Panc1 (cell line): ENCODE measurements around the gene MYCBP2. TPM values are rescaled to one million over a fixed set of nuclear protein-coding genes. Genes with fewer than 3 reads are reported as not detected.

Source experiments
- ATAC-seq: fragments of 200-7000 bp; cut with Tn5 transposase; 2 replicates; pipeline ENCODE4 v1.9.1; 2020; ENCODE audit warnings: mild to moderate bottlenecking, moderate library complexity
- BruUV-seq: library from RNA; stranded (reverse); fragments of 400-500 nt; replicated peaks from 2 replicates; lab custom pipeline; 2021; lab: Mats Ljungman, UMichigan
- CTCF ChIA-PET: fragments of 300-600 bp; sonication (Branson Sonifier 250); formaldehyde crosslinking; loops from one replicate; lab custom pipeline; 2022; ENCODE audit warnings: antibody characterized with exemption; lab: Charles Lee
- POLR2A ChIA-PET: fragments of 300-600 bp; sonication (Branson Sonifier 250); formaldehyde crosslinking; loops from one replicate; lab custom pipeline; 2022; ENCODE audit warnings: antibody characterized with exemption; lab: Charles Lee
- DNase-seq: peaks from one replicate; pipeline ENCODE4 v3.0.0-alpha.2; 2010; ENCODE audit warnings: low read depth, low spot score
- H3K27ac ChIP-seq: 2 replicates; pipeline ENCODE4 v1.5.1; 2011; ENCODE audit warnings: mild to moderate bottlenecking, low read length, inconsistent platforms
- H3K27me3 ChIP-seq: fragments of 200-500 bp; sonication (Bioruptor generic); 2 replicates; pipeline ENCODE4 v1.6.0; 2014; ENCODE audit warnings: low read length, inconsistent platforms; ENCODE audit not compliant: control insufficient read depth, insufficient read depth
- H3K36me3 ChIP-seq: fragments of 200-500 bp; sonication (Bioruptor generic); 2 replicates; pipeline ENCODE4 v1.5.1; 2014; ENCODE audit warnings: inconsistent platforms, mild to moderate bottlenecking, low read length, moderate library complexity; ENCODE audit not compliant: control insufficient read depth, insufficient read depth
- H3K4me1 ChIP-seq: 2 replicates; pipeline ENCODE4 v1.5.1; 2011; ENCODE audit warnings: inconsistent platforms, mild to moderate bottlenecking, low read length, moderate library complexity; ENCODE audit not compliant: control insufficient read depth, insufficient read depth
- H3K4me3 ChIP-seq, 2 experiments: 2 replicates each; pipeline ENCODE4 v1.5.1; 2011 to 2012; ENCODE audit warnings: low read depth in 2 of 2, low read length in 2 of 2, mild to moderate bottlenecking in 2 of 2, inconsistent platforms in 1 of 2, moderate library complexity in 1 of 2
- H3K9me3 ChIP-seq: fragments of 200-500 bp; sonication (Bioruptor generic); 2 replicates; pipeline ENCODE4 v1.5.1; 2014; ENCODE audit warnings: low read depth, mild to moderate bottlenecking, inconsistent platforms, low read length, moderate library complexity; ENCODE audit not compliant: control insufficient read depth, insufficient read depth
- POLR2AphosphoS5 ChIP-seq: IDR thresholded peaks from 2 replicates; pipeline ENCODE4 v1.6.1; 2012; ENCODE audit warnings: mild to moderate bottlenecking, low read depth, low read length, moderate library complexity
- SIN3A ChIP-seq: IDR thresholded peaks from 2 replicates; pipeline ENCODE4 v1.6.1; 2012; ENCODE audit warnings: low read depth, mild to moderate bottlenecking, low read length, moderate library complexity, borderline replicate concordance; ENCODE audit not compliant: insufficient read depth
- TCF7L2 ChIP-seq: IDR thresholded peaks from 2 replicates; pipeline ENCODE4 v1.6.1; 2011; ENCODE audit warnings: mild to moderate bottlenecking, low read depth, low read length, inconsistent platforms
- in situ Hi-C: cut with HindIII; loops from 2 replicates; pipeline ENCODE4 v1.10.0; 2016; ENCODE audit warnings: low sequenced_read_pairs, low pct_unique_long_range_greater_than_20kb
- intact Hi-C: fragments of 100-400 bp; cut with micrococcal nuclease; formaldehyde crosslinking; loops from one replicate; pipeline ENCODE4 v1.10.0; 2022; ENCODE audit not compliant: unreplicated experiment
- total RNA-seq: library from RNA; stranded (reverse); gene quantifications from one replicate; pipeline ENCODE4 v1.2.1, GENCODE V29; 2021; ENCODE audit not compliant: unreplicated experiment
- TF ChIP-seq, protein P1 (sequence below), 2 experiments: IDR thresholded peaks; 2 replicates each; pipeline ENCODE4 v1.6.1; 2011 to 2012; ENCODE audit warnings: low read depth in 2 of 2, control low read depth in 1 of 2, low read length in 1 of 2, mild to moderate bottlenecking in 1 of 2, moderate library complexity in 1 of 2; ENCODE audit not compliant: insufficient read depth in 1 of 2
- TF ChIP-seq, protein P2 (sequence below): fragments of 450-650 bp; IDR thresholded peaks from 2 replicates; pipeline ENCODE4 v1.5.1; 2017; ENCODE audit warnings: mild to moderate bottlenecking

MYCBP2 gene
- total RNA-seq, 1 experiment from 2014 or later, result 41.4 TPM

DNA sequence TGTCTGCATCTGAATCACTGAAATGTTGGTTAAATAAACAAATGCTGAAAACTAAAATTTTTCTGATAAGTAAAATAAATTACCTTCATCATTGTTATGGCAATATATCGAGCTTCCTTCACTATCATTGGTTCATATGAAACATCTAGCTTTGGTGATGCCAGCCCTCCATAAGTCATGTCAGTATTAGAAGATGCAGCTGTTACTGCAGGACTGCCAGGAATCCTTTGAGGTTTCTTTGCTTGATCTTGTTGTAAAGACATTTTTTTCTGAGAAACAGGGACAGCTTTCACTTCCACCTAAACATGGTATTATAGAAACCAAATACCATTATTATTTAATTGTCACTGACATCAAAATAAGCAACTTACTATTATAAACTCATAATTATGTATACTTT, 176.2 kb downstream of the MYCBP2 start:
- Histone ChIP-seq H3K4me1 (no peaks in the 10 kb centered on the region), H3K27ac (no peak overlapping the region), H3K4me3 (no peak overlapping the region), H3K27me3 (no peaks in the 10 kb centered on the region), H3K36me3 (no peaks in the 10 kb centered on the region), H3K9me3 (no peaks in the 10 kb centered on the region)
- no peak for ATAC-seq
- intact Hi-C loops, result no loop called here
- ChIA-PET POLR2A (no interaction called here), CTCF (no interaction called here)
- BruUV-seq, result no TSS peak
- in situ Hi-C loops, result no loop called here
- DNase-seq, result no peak
- TF ChIP-seq SIN3A (no peak), POLR2AphosphoS5 (no peak), TCF7L2 (no peak)
- TF ChIP-seq, protein P1, sequence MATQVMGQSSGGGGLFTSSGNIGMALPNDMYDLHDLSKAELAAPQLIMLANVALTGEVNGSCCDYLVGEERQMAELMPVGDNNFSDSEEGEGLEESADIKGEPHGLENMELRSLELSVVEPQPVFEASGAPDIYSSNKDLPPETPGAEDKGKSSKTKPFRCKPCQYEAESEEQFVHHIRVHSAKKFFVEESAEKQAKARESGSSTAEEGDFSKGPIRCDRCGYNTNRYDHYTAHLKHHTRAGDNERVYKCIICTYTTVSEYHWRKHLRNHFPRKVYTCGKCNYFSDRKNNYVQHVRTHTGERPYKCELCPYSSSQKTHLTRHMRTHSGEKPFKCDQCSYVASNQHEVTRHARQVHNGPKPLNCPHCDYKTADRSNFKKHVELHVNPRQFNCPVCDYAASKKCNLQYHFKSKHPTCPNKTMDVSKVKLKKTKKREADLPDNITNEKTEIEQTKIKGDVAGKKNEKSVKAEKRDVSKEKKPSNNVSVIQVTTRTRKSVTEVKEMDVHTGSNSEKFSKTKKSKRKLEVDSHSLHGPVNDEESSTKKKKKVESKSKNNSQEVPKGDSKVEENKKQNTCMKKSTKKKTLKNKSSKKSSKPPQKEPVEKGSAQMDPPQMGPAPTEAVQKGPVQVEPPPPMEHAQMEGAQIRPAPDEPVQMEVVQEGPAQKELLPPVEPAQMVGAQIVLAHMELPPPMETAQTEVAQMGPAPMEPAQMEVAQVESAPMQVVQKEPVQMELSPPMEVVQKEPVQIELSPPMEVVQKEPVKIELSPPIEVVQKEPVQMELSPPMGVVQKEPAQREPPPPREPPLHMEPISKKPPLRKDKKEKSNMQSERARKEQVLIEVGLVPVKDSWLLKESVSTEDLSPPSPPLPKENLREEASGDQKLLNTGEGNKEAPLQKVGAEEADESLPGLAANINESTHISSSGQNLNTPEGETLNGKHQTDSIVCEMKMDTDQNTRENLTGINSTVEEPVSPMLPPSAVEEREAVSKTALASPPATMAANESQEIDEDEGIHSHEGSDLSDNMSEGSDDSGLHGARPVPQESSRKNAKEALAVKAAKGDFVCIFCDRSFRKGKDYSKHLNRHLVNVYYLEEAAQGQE (IDR thresholded peaks at IDR 0.05; ENCODE audit: insufficient read depth in 1 of 2, low read depth in 2 of 2, low read length in 1 of 2), result no peak
- TF ChIP-seq, protein P2, sequence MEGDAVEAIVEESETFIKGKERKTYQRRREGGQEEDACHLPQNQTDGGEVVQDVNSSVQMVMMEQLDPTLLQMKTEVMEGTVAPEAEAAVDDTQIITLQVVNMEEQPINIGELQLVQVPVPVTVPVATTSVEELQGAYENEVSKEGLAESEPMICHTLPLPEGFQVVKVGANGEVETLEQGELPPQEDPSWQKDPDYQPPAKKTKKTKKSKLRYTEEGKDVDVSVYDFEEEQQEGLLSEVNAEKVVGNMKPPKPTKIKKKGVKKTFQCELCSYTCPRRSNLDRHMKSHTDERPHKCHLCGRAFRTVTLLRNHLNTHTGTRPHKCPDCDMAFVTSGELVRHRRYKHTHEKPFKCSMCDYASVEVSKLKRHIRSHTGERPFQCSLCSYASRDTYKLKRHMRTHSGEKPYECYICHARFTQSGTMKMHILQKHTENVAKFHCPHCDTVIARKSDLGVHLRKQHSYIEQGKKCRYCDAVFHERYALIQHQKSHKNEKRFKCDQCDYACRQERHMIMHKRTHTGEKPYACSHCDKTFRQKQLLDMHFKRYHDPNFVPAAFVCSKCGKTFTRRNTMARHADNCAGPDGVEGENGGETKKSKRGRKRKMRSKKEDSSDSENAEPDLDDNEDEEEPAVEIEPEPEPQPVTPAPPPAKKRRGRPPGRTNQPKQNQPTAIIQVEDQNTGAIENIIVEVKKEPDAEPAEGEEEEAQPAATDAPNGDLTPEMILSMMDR, result no peak

DNA sequence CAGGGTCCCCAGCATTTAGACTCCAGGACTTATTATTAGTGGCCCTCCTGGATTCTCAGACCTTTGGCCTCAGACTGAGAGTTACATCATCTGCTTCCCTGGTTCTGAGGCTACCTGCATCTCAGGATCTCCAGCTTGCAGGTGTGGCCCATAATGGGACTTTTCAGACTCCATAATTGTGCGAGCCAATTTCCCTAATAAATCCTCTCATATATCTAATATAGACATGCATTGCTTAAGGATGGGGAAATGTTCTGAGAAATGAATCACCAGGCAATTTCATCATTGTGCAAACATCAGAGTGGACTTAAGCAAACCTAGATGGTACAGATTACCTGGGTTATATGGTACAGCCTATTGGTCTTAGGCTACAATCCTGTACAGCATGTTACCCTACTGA, 183.5 kb downstream of the MYCBP2 start:
- intact Hi-C loops (no loop called here), in situ Hi-C loops (no loop called here)
- Histone ChIP-seq H3K4me3 (no peak overlapping the region), H3K4me1 (no peaks in the 10 kb centered on the region), H3K27me3 (no peaks in the 10 kb centered on the region), H3K9me3 (no peaks in the 10 kb centered on the region), H3K27ac (no peak overlapping the region), H3K36me3 (no peaks in the 10 kb centered on the region)
- POLR2A ChIA-PET, result no interaction called here
- CTCF ChIA-PET, result no interaction called here
- peak; percentile 13 for DNase-seq
- TF ChIP-seq POLR2AphosphoS5 (no peak), SIN3A (no peak), TCF7L2 (no peak)
- TF ChIP-seq, protein P1 (IDR thresholded peaks at IDR 0.05; ENCODE audit: insufficient read depth in 1 of 2, low read depth in 2 of 2, low read length in 1 of 2), result no peak
- TF ChIP-seq, protein P2, result no peak
- BruUV-seq, result no TSS peak
- no peak for ATAC-seq
